A549 treated with CORT108297 at 1 μM for 4 hours (cell line): ENCODE measurements around the gene ZNF135. TPM values are rescaled to one million over a fixed set of nuclear protein-coding genes. Genes with fewer than 3 reads are reported as not detected.

Experiments
- total RNA-seq: library from RNA; stranded (reverse); fragments of 200-300 nt; extraction: Qiagen RNA extraction; gene quantifications from 5 replicates; pipeline ENCODE4 v1.2.3, GENCODE V29; 2022

Gene ZNF135
- not detected in 5 replicates for total RNA-seq

GRCh38 chr19:58059003-58059670, at the start of gene ZNF135:
Gene ZNF135, plus strand, starts transcription at chr19:58059282. Its CDS starts 721 bp downstream, at chr19:58060003.

GRCh38 chr19:58033741-58034476, 25.2 kb upstream of the ZNF135 start, which contains the start of gene ZSCAN1:
Gene ZSCAN1, plus strand, starts transcription at chr19:58034025. Its CDS starts 3,812 bp downstream, at chr19:58037837.

GRCh38 chr19:58097781-58098681, 38.9 kb downstream of the ZNF135 start, which contains the start of gene ZSCAN18:
Gene ZSCAN18, minus strand, starts transcription at chr19:58098231. Its CDS starts 7,964 bp downstream, at chr19:58090267.

Other genes with a start within 250 kb of the ZNF135 start
- gene ZNF552, start 244.4 kb upstream of the ZNF135 start, total RNA-seq = 4.6 to 5.5 TPM (median 5.2 TPM) in 5 replicates
- 6.8 to 8.7 TPM (median 7.9 TPM) in 5 replicates for gene ZNF587B, start 229.0 kb upstream of the ZNF135 start, total RNA-seq
- 6.1 to 7.8 TPM (median 6.4 TPM) in 5 replicates for gene ZNF587, start 209.4 kb upstream of the ZNF135 start, total RNA-seq
- gene ZNF814, start 170.2 kb upstream of the ZNF135 start, total RNA-seq = 1.6 to 3.3 TPM (median 2.4 TPM) in 5 replicates
- 3.6 to 5.2 TPM (median 4.0 TPM) in 5 replicates for gene ZNF417, start 142.7 kb upstream of the ZNF135 start, total RNA-seq
- gene ZNF418, start 123.9 kb upstream of the ZNF135 start, total RNA-seq = 0.76 to 1.3 TPM (median 1.0 TPM) in 5 replicates
- gene ZNF256, start 111.6 kb upstream of the ZNF135 start, total RNA-seq = 0.97 to 1.3 TPM (median 1.1 TPM) in 5 replicates
- gene C19orf18, start 84.7 kb upstream of the ZNF135 start, total RNA-seq = 0.10 TPM in 1 of 5 replicates, not detected in the others
- gene ZNF606, start 56.5 kb upstream of the ZNF135 start, total RNA-seq = 1.9 to 3.3 TPM (median 2.4 TPM) in 5 replicates
- gene ZSCAN1, start 25.3 kb upstream of the ZNF135 start, total RNA-seq = not detected in 5 replicates
- 1.6 to 4.0 TPM (median 2.9 TPM) in 5 replicates for gene ZSCAN18, start 38.9 kb downstream of the ZNF135 start, total RNA-seq
- 2.6 to 3.8 TPM (median 3.0 TPM) in 5 replicates for gene ZNF329, start 91.5 kb downstream of the ZNF135 start, total RNA-seq
- gene ZNF274, start 123.8 kb downstream of the ZNF135 start, total RNA-seq = 13.0 to 14.8 TPM (median 14.1 TPM) in 5 replicates
- 15.5 to 22.6 TPM (median 17.0 TPM) in 5 replicates for gene ZNF544, start 169.6 kb downstream of the ZNF135 start, total RNA-seq
- gene ZNF8, start 219.7 kb downstream of the ZNF135 start, total RNA-seq = 0.96 to 1.5 TPM (median 0.97 TPM) in 5 replicates
- gene ERVK3-1, start 246.1 kb downstream of the ZNF135 start, total RNA-seq = 88.9 to 110 TPM (median 94.2 TPM) in 5 replicates